Neural progenitor cell (in vitro differentiated cells): ENCODE measurements around the gene LRRC72.
"Not testable (repeated sequence)": the region's sequence is repeated elsewhere in the genome, so short reads cannot be mapped to it uniquely, and the experiment has no call there.

Experiments
- CTCF ChIP-seq: fragments of 200-600 bp; sonication (generic); IDR thresholded peaks from 2 replicates; pipeline ENCODE4 v1.5.1; 2017; ENCODE audit warnings: antibody characterized with exemption, mild to moderate bottlenecking
- EZH2 ChIP-seq: fragments of 200-600 bp; sonication (generic); IDR thresholded peaks from 2 replicates; pipeline ENCODE4 v1.6.1; 2017; ENCODE audit warnings: antibody characterized with exemption, mild to moderate bottlenecking, moderate library complexity
- EZH2phosphoT487 ChIP-seq: fragments of 200-600 bp; sonication (generic); IDR thresholded peaks from 2 replicates; pipeline ENCODE4 v1.6.1; 2017; ENCODE audit warnings: antibody characterized with exemption

- TF ChIP-seq CTCF, EZH2phosphoT487, EZH2: not testable (repeated sequence)
These were observed 20.2 kb upstream of the LRRC72 start for GRCh38 chr7:16506422-16506821.
